SK-N-SH (cell line): ENCODE data around the gene SPSB1. TPM values are rescaled to one million over a fixed set of nuclear protein-coding genes. Genes with fewer than 3 reads are reported as not detected.

Experiments
- CTCF ChIA-PET: fragments of 300-600, 350-600 bp; formaldehyde crosslinking; extraction: SDS; loops from one replicate; lab custom pipeline; 2021; lab: Yijun Ruan, JAX
- POLR2A ChIA-PET: fragments of 350-600 bp; sonication (Branson Sonifier 250); formaldehyde crosslinking; extraction: SDS; loops from one replicate; lab custom pipeline; 2020; ENCODE audit warnings: antibody characterized with exemption, inconsistent platforms; lab: Yijun Ruan, JAX
- DNase-seq: peaks from one replicate; pipeline ENCODE4 v3.0.0; 2012
- H2AFZ ChIP-seq: fragments of 200-600 bp; sonication (generic); 2 replicates; pipeline ENCODE4 v1.8.1; 2016; ENCODE audit warnings: antibody characterized with exemption, mild to moderate bottlenecking, low read depth
- H3F3A ChIP-seq: fragments of 200-600 bp; sonication (generic); replicated peaks from 2 replicates; pipeline ENCODE3; 2016; ENCODE audit warnings: antibody characterized with exemption, mild to moderate bottlenecking; ENCODE audit not compliant: insufficient read depth
- H3K27ac ChIP-seq, 2 experiments: fragments of 200-500 bp in 1 of 2; fragments of 200-600 bp in 1 of 2; sonication (Bioruptor generic) in 1 of 2; sonication (generic), shearing (Covaris generic) in 1 of 2; 2 replicates each; pipeline versions ENCODE4 v1.5.1 to v1.6.1; 2014 to 2016; ENCODE audit warnings: low read depth in 2 of 2, inconsistent platforms in 1 of 2, low read length in 1 of 2, mild to moderate bottlenecking in 1 of 2, mixed read lengths in 1 of 2
- H3K27me3 ChIP-seq: fragments of 200-600 bp; sonication (generic), shearing (Covaris generic); 2 replicates; pipeline ENCODE4 v1.6.1; 2016; ENCODE audit warnings: mixed run types; ENCODE audit not compliant: insufficient read depth
- H3K36me3 ChIP-seq, 2 experiments: fragments of 200-500 bp in 1 of 2; fragments of 200-600 bp in 1 of 2; sonication (Bioruptor generic) in 1 of 2; sonication (generic) in 1 of 2; replicated peaks in 1 of 2; 2 replicates each; pipeline versions ENCODE3 to v1.5.1; 2014 to 2016; ENCODE audit warnings: low read length in 1 of 2, mild to moderate bottlenecking in 1 of 2; ENCODE audit not compliant: insufficient read depth in 2 of 2, control insufficient read depth in 1 of 2
- H3K4me1 ChIP-seq, 2 experiments: fragments of 200-500 bp in 1 of 2; fragments of 200-600 bp in 1 of 2; sonication (Bioruptor generic) in 1 of 2; sonication (generic), shearing (Covaris generic) in 1 of 2; 2 replicates each; pipeline versions ENCODE4 v1.5.1 to v1.6.1; 2014 to 2016; ENCODE audit warnings: low read depth in 1 of 2, low read length in 1 of 2, mixed run types in 1 of 2; ENCODE audit not compliant: insufficient read depth in 2 of 2, control insufficient read depth in 1 of 2
- H3K4me2 ChIP-seq: fragments of 200-600 bp; sonication (generic), shearing (Covaris generic); 2 replicates; pipeline ENCODE4 v1.6.1; 2017; ENCODE audit warnings: mixed run types
- H3K4me3 ChIP-seq, 2 experiments: fragments of 200-500 bp in 1 of 2; fragments of 200-600 bp in 1 of 2; sonication (Bioruptor generic) in 1 of 2; sonication (generic), shearing (Covaris generic) in 1 of 2; 2 replicates each; pipeline versions ENCODE4 v1.5.1 to v1.8.1; 2014 to 2016; ENCODE audit warnings: low read depth in 2 of 2, inconsistent platforms in 1 of 2, low read length in 1 of 2, mild to moderate bottlenecking in 1 of 2, mixed read lengths in 1 of 2, moderate library complexity in 1 of 2
- H3K79me2 ChIP-seq: fragments of 200-600 bp; sonication (generic); 2 replicates; pipeline ENCODE4 v1.8.1; 2017; ENCODE audit warnings: mild to moderate bottlenecking; ENCODE audit not compliant: insufficient read depth
- H3K9ac ChIP-seq: fragments of 200-600 bp; sonication (generic); 2 replicates; pipeline ENCODE4 v1.6.1; 2017; ENCODE audit warnings: mixed run types
- H3K9me2 ChIP-seq: fragments of 200-600 bp; sonication (generic); 2 replicates; pipeline ENCODE4 v1.6.1; 2017; ENCODE audit warnings: mixed run types
- H3K9me3 ChIP-seq: fragments of 200-600 bp; sonication (generic); 2 replicates; pipeline ENCODE4 v1.6.1; 2017; ENCODE audit warnings: mixed run types, mild to moderate bottlenecking, moderate library complexity
- H4K20me1 ChIP-seq: fragments of 200-600 bp; sonication (generic); 2 replicates; pipeline ENCODE4 v1.6.1; 2017; ENCODE audit warnings: mild to moderate bottlenecking, mixed run types; ENCODE audit not compliant: insufficient read depth
- ELF1 ChIP-seq: IDR thresholded peaks from 2 replicates; pipeline ENCODE4 v1.4.0; 2012
- GABPA ChIP-seq: IDR thresholded peaks from 2 replicates; pipeline ENCODE4 v1.4.0; 2012; ENCODE audit warnings: low read depth, mild to moderate bottlenecking
- GATA2 ChIP-seq: sonication (generic); formaldehyde crosslinking; IDR thresholded peaks from 2 replicates; pipeline ENCODE4 v1.5.0; 2020; ENCODE audit warnings: mild to moderate bottlenecking, missing genetic modification reagents
- MEF2A ChIP-seq: IDR thresholded peaks from 2 replicates; pipeline ENCODE4 v1.4.0; 2012; ENCODE audit warnings: low read depth, borderline replicate concordance
- MXI1 ChIP-seq: IDR thresholded peaks from 2 replicates; pipeline ENCODE4 v1.6.1; 2012; ENCODE audit warnings: mild to moderate bottlenecking, low read depth, low read length, improper control_type of control experiment
- NFIC ChIP-seq: IDR thresholded peaks from 2 replicates; pipeline ENCODE4 v1.4.0; 2012; ENCODE audit warnings: borderline replicate concordance
- NRF1 ChIP-seq: IDR thresholded peaks from 2 replicates; pipeline ENCODE4 v1.6.1; 2012; ENCODE audit warnings: low read depth, mild to moderate bottlenecking, low read length
- POLR2AphosphoS5 ChIP-seq: IDR thresholded peaks from 2 replicates; pipeline ENCODE4 v1.6.1; 2012; ENCODE audit warnings: low read depth, low read length
- RAD21 ChIP-seq: IDR thresholded peaks from 2 replicates; pipeline ENCODE4 v1.6.1; 2012; ENCODE audit warnings: mild to moderate bottlenecking, low read length
- RFX5 ChIP-seq: IDR thresholded peaks from 2 replicates; pipeline ENCODE4 v1.6.1; 2012; ENCODE audit warnings: mild to moderate bottlenecking, improper control_type of control experiment, low read length
- SMC3 ChIP-seq: IDR thresholded peaks from 2 replicates; pipeline ENCODE4 v1.6.1; 2012; ENCODE audit warnings: low read depth, low read length, improper control_type of control experiment
- TCF12 ChIP-seq: IDR thresholded peaks from 2 replicates; pipeline ENCODE4 v1.4.0; 2012
- TEAD4 ChIP-seq: IDR thresholded peaks from 2 replicates; pipeline ENCODE4 v1.4.0; 2012; ENCODE audit warnings: mild to moderate bottlenecking, borderline replicate concordance; ENCODE audit not compliant: insufficient read depth
- YY1 ChIP-seq: IDR thresholded peaks from 2 replicates; pipeline ENCODE4 v1.4.0; 2012; ENCODE audit warnings: low read depth, mild to moderate bottlenecking
- WGBS: methylation state at CpG from one replicate; pipeline ENCODE4 v1.1.6; 2017; ENCODE audit warnings: low lambda C conversion rate; 5-methylcytosine and 5-hydroxymethylcytosine counted together
- polyA plus RNA-seq, 3 experiments: library from polyadenylated mRNA; depleted of rRNA; stranded (reverse); fragments of >200 nt; gene quantifications; 2 replicates each; pipeline ENCODE4 v1.2.3, GENCODE V29; 2012
- TF ChIP-seq, protein P1 (sequence below): fragments of 150-350 bp; IDR thresholded peaks from 2 replicates; pipeline ENCODE4 v1.6.1; 2017; ENCODE audit warnings: antibody characterized with exemption, low read length, low read depth, borderline replicate concordance
- TF ChIP-seq, protein P2 (sequence below): fragments of 150-350 bp; IDR thresholded peaks from 2 replicates; pipeline ENCODE4 v1.6.1; 2016; ENCODE audit warnings: mild to moderate bottlenecking, low read depth, low read length
- TF ChIP-seq, protein P3 (sequence below): IDR thresholded peaks from 2 replicates; pipeline ENCODE4 v1.4.0; 2012; ENCODE audit warnings: low read depth
- TF ChIP-seq, protein P4 (sequence below): IDR thresholded peaks from 2 replicates; pipeline ENCODE4 v1.4.0; 2012; ENCODE audit warnings: low read depth, borderline replicate concordance

Gene SPSB1
- polyA plus RNA-seq, 1 of the 3 experiments (the other 2 are of a cell fraction), result 9.2 TPM

DNA sequence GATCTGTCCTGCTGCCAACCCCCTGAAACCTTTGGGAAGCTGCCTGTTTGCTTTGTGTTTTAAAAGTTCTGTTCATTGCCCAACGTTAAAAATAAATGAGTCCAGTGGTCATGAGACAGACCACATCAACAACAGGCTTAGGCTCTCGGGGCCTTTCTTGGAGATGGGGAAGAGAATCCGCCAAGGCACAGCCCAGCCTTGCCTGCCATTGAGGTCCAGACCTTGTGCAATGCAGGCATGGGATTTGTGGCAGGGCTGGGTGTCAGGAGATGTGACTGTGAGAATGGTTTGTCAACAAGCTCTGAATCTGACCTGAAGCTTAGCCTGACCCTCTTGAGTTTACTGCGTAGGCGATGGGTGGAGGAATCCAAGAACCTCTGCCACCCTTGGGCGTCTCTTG lies 4.2 kb downstream of the SPSB1 start:
- 90% methylated on average over 6 of the region's 6 CpGs for WGBS
- H3K9me2 ChIP-seq, result no peaks in the 10 kb centered on the region
- H3K79me2 ChIP-seq, result peaks cover 69% of the 10 kb centered on the region
- no peak for DNase-seq
- no peaks in the 10 kb centered on the region for H3K9me3 ChIP-seq
- POLR2A ChIA-PET, result no interaction called here
- H3K36me3 ChIP-seq, result no peaks in the 10 kb centered on the region
- H3K4me3 ChIP-seq, result no peak overlapping the region
- no peak overlapping the region for H3K9ac ChIP-seq
- no peak overlapping the region for H2AFZ ChIP-seq
- peaks cover 4 to 11% of the 10 kb centered on the region in 2 experiments; a peak in 1 of 4 replicates for H3K4me1 ChIP-seq
- H3K27ac ChIP-seq, result no peak overlapping the region
- no peak overlapping the region for H3K4me2 ChIP-seq
- H3F3A ChIP-seq, result peaks cover 10% of the 10 kb centered on the region
- no peaks in the 10 kb centered on the region for H3K27me3 ChIP-seq
- peaks cover 16% of the 10 kb centered on the region for H4K20me1 ChIP-seq
- CTCF ChIA-PET, result interaction anchor here (0.8 kb wide), 1 partner anchor 14 kb away, joined by 3 read pairs; no protein-coding TSS in a partner anchor
- TF ChIP-seq NFIC, result no peak
- no peak for TF ChIP-seq TCF12
- TF ChIP-seq MEF2A, result no peak
- TF ChIP-seq GATA2, result no peak
- no peak for TF ChIP-seq TEAD4
- no peak for TF ChIP-seq RAD21
- TF ChIP-seq, protein P1, sequence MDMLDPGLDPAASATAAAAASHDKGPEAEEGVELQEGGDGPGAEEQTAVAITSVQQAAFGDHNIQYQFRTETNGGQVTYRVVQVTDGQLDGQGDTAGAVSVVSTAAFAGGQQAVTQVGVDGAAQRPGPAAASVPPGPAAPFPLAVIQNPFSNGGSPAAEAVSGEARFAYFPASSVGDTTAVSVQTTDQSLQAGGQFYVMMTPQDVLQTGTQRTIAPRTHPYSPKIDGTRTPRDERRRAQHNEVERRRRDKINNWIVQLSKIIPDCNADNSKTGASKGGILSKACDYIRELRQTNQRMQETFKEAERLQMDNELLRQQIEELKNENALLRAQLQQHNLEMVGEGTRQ, result no peak
- no peak for TF ChIP-seq MXI1
- no peak for TF ChIP-seq ELF1
- no peak for TF ChIP-seq POLR2AphosphoS5
- TF ChIP-seq, protein P2, sequence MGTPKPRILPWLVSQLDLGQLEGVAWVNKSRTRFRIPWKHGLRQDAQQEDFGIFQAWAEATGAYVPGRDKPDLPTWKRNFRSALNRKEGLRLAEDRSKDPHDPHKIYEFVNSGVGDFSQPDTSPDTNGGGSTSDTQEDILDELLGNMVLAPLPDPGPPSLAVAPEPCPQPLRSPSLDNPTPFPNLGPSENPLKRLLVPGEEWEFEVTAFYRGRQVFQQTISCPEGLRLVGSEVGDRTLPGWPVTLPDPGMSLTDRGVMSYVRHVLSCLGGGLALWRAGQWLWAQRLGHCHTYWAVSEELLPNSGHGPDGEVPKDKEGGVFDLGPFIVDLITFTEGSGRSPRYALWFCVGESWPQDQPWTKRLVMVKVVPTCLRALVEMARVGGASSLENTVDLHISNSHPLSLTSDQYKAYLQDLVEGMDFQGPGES, result no peak
- TF ChIP-seq, protein P3, sequence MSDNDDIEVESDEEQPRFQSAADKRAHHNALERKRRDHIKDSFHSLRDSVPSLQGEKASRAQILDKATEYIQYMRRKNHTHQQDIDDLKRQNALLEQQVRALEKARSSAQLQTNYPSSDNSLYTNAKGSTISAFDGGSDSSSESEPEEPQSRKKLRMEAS, result no peak
- TF ChIP-seq, protein P4, sequence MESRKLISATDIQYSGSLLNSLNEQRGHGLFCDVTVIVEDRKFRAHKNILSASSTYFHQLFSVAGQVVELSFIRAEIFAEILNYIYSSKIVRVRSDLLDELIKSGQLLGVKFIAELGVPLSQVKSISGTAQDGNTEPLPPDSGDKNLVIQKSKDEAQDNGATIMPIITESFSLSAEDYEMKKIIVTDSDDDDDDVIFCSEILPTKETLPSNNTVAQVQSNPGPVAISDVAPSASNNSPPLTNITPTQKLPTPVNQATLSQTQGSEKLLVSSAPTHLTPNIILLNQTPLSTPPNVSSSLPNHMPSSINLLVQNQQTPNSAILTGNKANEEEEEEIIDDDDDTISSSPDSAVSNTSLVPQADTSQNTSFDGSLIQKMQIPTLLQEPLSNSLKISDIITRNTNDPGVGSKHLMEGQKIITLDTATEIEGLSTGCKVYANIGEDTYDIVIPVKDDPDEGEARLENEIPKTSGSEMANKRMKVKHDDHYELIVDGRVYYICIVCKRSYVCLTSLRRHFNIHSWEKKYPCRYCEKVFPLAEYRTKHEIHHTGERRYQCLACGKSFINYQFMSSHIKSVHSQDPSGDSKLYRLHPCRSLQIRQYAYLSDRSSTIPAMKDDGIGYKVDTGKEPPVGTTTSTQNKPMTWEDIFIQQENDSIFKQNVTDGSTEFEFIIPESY, result no peak
- TF ChIP-seq SMC3, result no peak
- no peak for TF ChIP-seq NRF1
- TF ChIP-seq GABPA, result no peak
- TF ChIP-seq RFX5, result no peak
- no peak for TF ChIP-seq YY1
